22Rv1 (cell line): ENCODE results near the gene ATXN10.

Source experiments
- ZFX ChIP-seq: fragments of 450-650 bp; IDR thresholded peaks from 2 replicates; pipeline ENCODE4 v1.6.1; 2017; ENCODE audit warnings: antibody characterized with exemption, borderline replicate concordance
- TF ChIP-seq, protein P1 (sequence below): fragments of 450-650 bp; IDR thresholded peaks from 2 replicates; pipeline ENCODE4 v1.5.1; 2017; ENCODE audit warnings: mild to moderate bottlenecking

DNA sequence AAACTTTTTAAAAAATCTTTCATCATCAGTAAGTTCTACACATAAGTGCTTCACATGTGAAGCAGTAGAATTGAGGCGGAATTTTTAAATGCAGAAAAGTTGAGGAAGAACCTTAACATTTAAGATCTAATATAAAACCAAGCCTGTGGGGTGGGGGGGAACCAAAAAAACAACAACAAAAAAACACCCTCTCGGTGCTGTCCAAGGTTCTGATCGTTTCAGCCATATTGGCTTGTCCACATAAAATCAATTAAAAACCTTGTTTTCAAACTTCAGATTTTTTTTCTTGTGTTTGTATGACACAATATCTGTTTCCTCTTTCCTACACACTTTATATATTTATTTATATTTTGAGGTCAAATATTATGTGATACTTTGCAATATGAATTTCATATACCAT is 175.3 kb downstream of the ATXN10 start:
- TF ChIP-seq, protein P1, sequence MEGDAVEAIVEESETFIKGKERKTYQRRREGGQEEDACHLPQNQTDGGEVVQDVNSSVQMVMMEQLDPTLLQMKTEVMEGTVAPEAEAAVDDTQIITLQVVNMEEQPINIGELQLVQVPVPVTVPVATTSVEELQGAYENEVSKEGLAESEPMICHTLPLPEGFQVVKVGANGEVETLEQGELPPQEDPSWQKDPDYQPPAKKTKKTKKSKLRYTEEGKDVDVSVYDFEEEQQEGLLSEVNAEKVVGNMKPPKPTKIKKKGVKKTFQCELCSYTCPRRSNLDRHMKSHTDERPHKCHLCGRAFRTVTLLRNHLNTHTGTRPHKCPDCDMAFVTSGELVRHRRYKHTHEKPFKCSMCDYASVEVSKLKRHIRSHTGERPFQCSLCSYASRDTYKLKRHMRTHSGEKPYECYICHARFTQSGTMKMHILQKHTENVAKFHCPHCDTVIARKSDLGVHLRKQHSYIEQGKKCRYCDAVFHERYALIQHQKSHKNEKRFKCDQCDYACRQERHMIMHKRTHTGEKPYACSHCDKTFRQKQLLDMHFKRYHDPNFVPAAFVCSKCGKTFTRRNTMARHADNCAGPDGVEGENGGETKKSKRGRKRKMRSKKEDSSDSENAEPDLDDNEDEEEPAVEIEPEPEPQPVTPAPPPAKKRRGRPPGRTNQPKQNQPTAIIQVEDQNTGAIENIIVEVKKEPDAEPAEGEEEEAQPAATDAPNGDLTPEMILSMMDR: no peak
- no peak for TF ChIP-seq ZFX
